K562 (cell line): ENCODE data around the gene DHRS7C. TPM values are rescaled to one million over a fixed set of nuclear protein-coding genes. Genes with fewer than 3 reads are reported as not detected.

Source experiments
- ATAC-seq: fragments of 200-7000 bp; cut with Tn5 transposase; 3 replicates; pipeline ENCODE4 v1.9.1; 2020; ENCODE audit warnings: moderate library complexity
- BruUV-seq: library from RNA; stranded (reverse); fragments of 400-500 nt; replicated peaks from 2 replicates; lab custom pipeline; 2021; lab: Mats Ljungman, UMichigan
- CTCF ChIA-PET: fragments of 300-600 bp; formaldehyde crosslinking; extraction: SDS; loops from one replicate; lab custom pipeline; 2021; ENCODE audit warnings: low intra/inter-chr PET ratio; lab: Yijun Ruan, JAX
- POLR2A ChIA-PET: fragments of 300-600, 350-650 bp; sonication (Branson Sonifier 250); formaldehyde crosslinking; extraction: SDS; loops from one replicate; lab custom pipeline; 2021; ENCODE audit warnings: antibody characterized with exemption, inconsistent platforms; lab: Yijun Ruan, JAX
- DNase-seq, 4 experiments: peaks; one replicate each; pipeline versions ENCODE4 v3.0.0 to v3.0.0-alpha.2; 2011 to 2018; ENCODE audit warnings: low spot score in 3 of 4, mixed read lengths in 3 of 4; ENCODE audit errors: extremely low read depth in 1 of 4
- FAIRE-seq: peaks from 2 replicates; lab custom pipeline; 2011; peaks lifted over from hg19 to GRCh38; lab: Jason Lieb, UNC
- H2AFZ ChIP-seq: 2 replicates; pipeline ENCODE4 v1.6.0; 2011; ENCODE audit warnings: low read depth, low read length, control low read depth, inconsistent platforms
- H3K27ac ChIP-seq: fragments of 200-600 bp; 3 replicates; pipeline ENCODE4 v1.8.0; 2011; ENCODE audit warnings: low read depth, mild to moderate bottlenecking, control low read depth, inconsistent platforms, low read length, moderate library complexity, mixed read lengths; ENCODE audit errors: extremely low read depth
- H3K27me3 ChIP-seq, 2 experiments: fragments of 300-600 bp in 1 of 2; 2 replicates in 1 of 2; 3 replicates in 1 of 2; pipeline versions ENCODE4 v1.6.0 to v1.8.0; 2011; ENCODE audit warnings: inconsistent platforms in 2 of 2, low read length in 2 of 2, mild to moderate bottlenecking in 1 of 2, mixed read lengths in 1 of 2, moderate library complexity in 1 of 2; ENCODE audit not compliant: control insufficient read depth in 2 of 2, insufficient read depth in 2 of 2
- H3K36me3 ChIP-seq: fragments of 300-600 bp; 3 replicates; pipeline ENCODE4 v1.8.0; 2011; ENCODE audit warnings: mild to moderate bottlenecking, low read length, inconsistent platforms; ENCODE audit not compliant: control insufficient read depth, insufficient read depth
- H3K4me1 ChIP-seq, 2 experiments: fragments of 200-600 bp in 1 of 2; replicated peaks in 1 of 2; 2 replicates in 1 of 2; 3 replicates in 1 of 2; pipeline versions ENCODE4 v1.5.1 to v1.8.0; 2011; ENCODE audit warnings: inconsistent platforms in 2 of 2, low read length in 2 of 2, mild to moderate bottlenecking in 1 of 2, mixed read lengths in 1 of 2, moderate library complexity in 1 of 2; ENCODE audit not compliant: control insufficient read depth in 2 of 2, insufficient read depth in 2 of 2
- H3K4me2 ChIP-seq: 2 replicates; pipeline ENCODE4 v1.6.1; 2011; ENCODE audit warnings: low read length, control low read depth, inconsistent platforms, mixed read lengths; ENCODE audit not compliant: insufficient read depth
- H3K4me3 ChIP-seq: fragments of 200-600 bp; sonication (generic), shearing (Covaris generic); 2 replicates; pipeline ENCODE4 v1.5.1; 2016; ENCODE audit warnings: control low read depth, inconsistent platforms
- H3K79me2 ChIP-seq: fragments of 200-600 bp; 3 replicates; pipeline ENCODE4 v1.8.0; 2011; ENCODE audit warnings: low read length, inconsistent platforms; ENCODE audit not compliant: control insufficient read depth, insufficient read depth
- H3K9ac ChIP-seq, 2 experiments: 2 replicates each; pipeline versions ENCODE4 v1.6.0 to v1.6.1; 2011; ENCODE audit warnings: low read depth in 2 of 2, low read length in 2 of 2, control low read depth in 1 of 2, inconsistent platforms in 1 of 2, mild to moderate bottlenecking in 1 of 2, mixed read lengths in 1 of 2; ENCODE audit not compliant: insufficient read depth in 1 of 2
- H3K9me1 ChIP-seq: one replicate; pipeline ENCODE4 v1.6.0; 2011; ENCODE audit warnings: inconsistent platforms, mild to moderate bottlenecking, low read length, moderate library complexity; ENCODE audit not compliant: control insufficient read depth, insufficient read depth
- H3K9me3 ChIP-seq: replicated peaks from 2 replicates; pipeline ENCODE4 v1.5.1; 2011; ENCODE audit warnings: low read depth, low read length, inconsistent platforms; ENCODE audit not compliant: control insufficient read depth, insufficient read depth
- H4K20me1 ChIP-seq: replicated peaks from 2 replicates; pipeline ENCODE4 v1.6.1; 2011; ENCODE audit warnings: low read length, inconsistent platforms, mixed read lengths; ENCODE audit not compliant: control insufficient read depth, insufficient read depth
- ATF3 ChIP-seq, 2 experiments: fragments of 450-650 bp in 1 of 2; sonication (generic) in 1 of 2; formaldehyde crosslinking in 1 of 2; IDR thresholded peaks in 1 of 2; conservative IDR thresholded peaks in 1 of 2; 2 replicates each; pipeline versions ENCODE4 v1.6.1 to v1.8.1; 2016 to 2023; ENCODE audit warnings: mild to moderate bottlenecking in 2 of 2, moderate library complexity in 2 of 2, inconsistent platforms in 1 of 2, missing genetic modification reagents in 1 of 2
- BRF1 ChIP-seq: IDR thresholded peaks from 3 replicates; pipeline ENCODE4 v1.6.1; 2011; ENCODE audit warnings: borderline replicate concordance, mild to moderate bottlenecking; ENCODE audit not compliant: insufficient read length; ENCODE audit errors: extremely low read depth
- CBX5 ChIP-seq: IDR thresholded peaks from 2 replicates; pipeline ENCODE4 v1.6.1; 2014; ENCODE audit warnings: low read depth, borderline replicate concordance
- CHD1 ChIP-seq: fragments of 200-600 bp; sonication (generic); IDR thresholded peaks from one replicate; pipeline ENCODE4 v1.6.1; 2012; ENCODE audit warnings: mild to moderate bottlenecking, moderate library complexity, low read length, inconsistent platforms
- CHD4 ChIP-seq: fragments of 200-600 bp; sonication (generic); IDR thresholded peaks from 3 replicates; pipeline ENCODE4 v1.6.1; 2012; ENCODE audit warnings: low read depth, mild to moderate bottlenecking, mixed read lengths, low read length, inconsistent platforms; ENCODE audit not compliant: insufficient read depth, insufficient replicate concordance, poor library complexity, severe bottlenecking
- DDX20 ChIP-seq: fragments of 450-650 bp; IDR thresholded peaks from 2 replicates; pipeline ENCODE4 v1.6.1; 2016; ENCODE audit warnings: missing genetic modification characterization, low read depth, mild to moderate bottlenecking, missing compliant biosample characterization, moderate library complexity
- DNMT1 ChIP-seq: fragments of 450-650 bp; IDR thresholded peaks from 2 replicates; pipeline ENCODE4 v1.6.1; 2016; ENCODE audit warnings: antibody characterized with exemption, mild to moderate bottlenecking
- KLF1 ChIP-seq: fragments of 450-650 bp; IDR thresholded peaks from 2 replicates; pipeline ENCODE4 v1.6.1; 2016; ENCODE audit warnings: missing genetic modification characterization, missing compliant biosample characterization
- LEF1 ChIP-seq: fragments of 450-650 bp; IDR thresholded peaks from 2 replicates; pipeline ENCODE4 v1.6.1; 2016; ENCODE audit warnings: mild to moderate bottlenecking
- MCM5 ChIP-seq: fragments of 450-650 bp; IDR thresholded peaks from 2 replicates; pipeline ENCODE4 v1.6.1; 2016; ENCODE audit warnings: low read depth
- RBM15 ChIP-seq: fragments of 200-400 bp; formaldehyde crosslinking; IDR thresholded peaks from 2 replicates; pipeline ENCODE4 v1.6.1; 2018; ENCODE audit warnings: mild to moderate bottlenecking, low read length, moderate library complexity; ENCODE audit not compliant: insufficient read depth
- SMARCA4 ChIP-seq: fragments of 450-650 bp; IDR thresholded peaks from 2 replicates; pipeline ENCODE4 v1.6.1; 2016
- SMARCA5 ChIP-seq: fragments of 450-650 bp; IDR thresholded peaks from 2 replicates; pipeline ENCODE4 v1.6.1; 2016
- SOX6 ChIP-seq: fragments of 450-650 bp; IDR thresholded peaks from 2 replicates; pipeline ENCODE4 v1.6.1; 2014; ENCODE audit warnings: mild to moderate bottlenecking
- ZBTB8A ChIP-seq: fragments of 450-650 bp; IDR thresholded peaks from 2 replicates; pipeline ENCODE4 v1.6.1; 2018; ENCODE audit warnings: mild to moderate bottlenecking, moderate library complexity; ENCODE audit not compliant: partially characterized antibody
- ZNF316 ChIP-seq: fragments of 450-650 bp; IDR thresholded peaks from 2 replicates; pipeline ENCODE4 v1.6.1; 2016
- ZNF507 ChIP-seq: conservative IDR thresholded peaks from 2 replicates; pipeline ENCODE4 v1.6.1; 2017; ENCODE audit warnings: missing genetic modification characterization, missing compliant biosample characterization
- ZNF696 ChIP-seq: fragments of 250-450 bp; sonication (Bioruptor Pico); conservative IDR thresholded peaks from 2 replicates; pipeline ENCODE4 v1.4.0; 2020; ENCODE audit warnings: mild to moderate bottlenecking, moderate library complexity
- WGBS: fragments of 100-300 bp; shearing (Covaris generic); methylation state at CpG from one replicate; pipeline ENCODE4 v1.1.6; 2016; ENCODE audit warnings: low coverage, mixed read lengths; ENCODE audit not compliant: insufficient coverage; ENCODE audit errors: missing lambda C conversion rate; 5-methylcytosine and 5-hydroxymethylcytosine counted together
- in situ Hi-C: fragments of 300-500 bp; cut with MboI; formaldehyde crosslinking; loops from 4 replicates; pipeline ENCODE4 v1.15.0; 2018; ENCODE audit warnings: inconsistent platforms, mixed read lengths
- intact Hi-C: fragments of 100-400 bp; cut with micrococcal nuclease; formaldehyde crosslinking; loops from 2 replicates; pipeline ENCODE4 v1.14.2; 2022
- polyA plus RNA-seq, 8 experiments: library from polyadenylated mRNA; depleted of rRNA in 4 of 8; stranded (reverse) in 5 of 8; unstranded in 3 of 8; fragments of >200 nt; fragmentation: Nextera tagmentation in 2 of 8; fragmentation: Illumina TruSeq in 1 of 8; extraction: Ambion mirVana in 2 of 8; extraction: Trizol in 1 of 8; gene quantifications; 2 replicates each; pipeline versions ENCODE4 v1.2.1 to v1.2.3, GENCODE V29; 2011 to 2014; ENCODE audit warnings: inconsistent platforms in 1 of 8, missing spikeins in 1 of 8
- total RNA-seq, 7 experiments: library from RNA; depleted of rRNA in 6 of 7; stranded (reverse); fragments of >200 nt in 6 of 7; fragmentation: Illumina TruSeq in 2 of 7; extraction: Trizol in 2 of 7; gene quantifications; 2 replicates each; pipeline versions ENCODE4 v1.2.1 to v1.2.3, GENCODE V29; 2011 to 2021; ENCODE audit warnings: low replicate concordance in 1 of 7
- TF ChIP-seq, protein P1 (sequence below): sonication (generic); formaldehyde crosslinking; IDR thresholded peaks from 2 replicates; pipeline ENCODE4 v1.8.1; 2023; ENCODE audit warnings: missing genetic modification reagents, mild to moderate bottlenecking, borderline replicate concordance

The DHRS7C gene
- total and polyA plus RNA-seq, 9 of the 15 experiments (the other 6 are each of a cell fraction or from before 2014, with no cell fraction given), result not detected

DNA sequence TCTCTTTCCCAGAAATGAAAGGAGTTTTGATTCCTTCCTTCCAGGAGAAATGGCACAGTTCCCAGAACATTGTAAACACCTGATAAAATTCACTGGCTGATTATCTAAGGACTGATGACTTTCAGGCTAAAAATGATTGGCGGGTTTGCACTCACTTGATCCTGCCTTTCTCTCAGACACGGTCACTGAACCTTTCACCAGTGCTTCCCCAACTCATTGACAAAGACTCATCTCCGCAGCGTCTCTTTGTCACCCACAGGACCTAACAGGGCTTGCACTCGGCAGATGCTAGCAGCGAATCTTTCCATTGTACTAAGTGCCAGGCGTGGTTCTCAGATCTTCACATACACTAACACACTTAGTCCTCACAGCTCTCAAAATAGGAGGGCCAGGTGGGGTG lies 7.3 kb upstream of the DHRS7C start (continued):
- TF ChIP-seq ZBTB8A, result no peak
- no peak for TF ChIP-seq LEF1
- no peak for TF ChIP-seq ATF3 (IDR thresholded peaks at IDR 0.05)
- no peak for TF ChIP-seq ATF3 (CRISPR knock-in tag; conservative IDR thresholded peaks at IDR 0.05)
- TF ChIP-seq KLF1, result no peak
- TF ChIP-seq CHD1, result no peak
- no peak for TF ChIP-seq SOX6
- TF ChIP-seq RBM15, result no peak
- TF ChIP-seq, all 486 proteins: peak for 0

DNA sequence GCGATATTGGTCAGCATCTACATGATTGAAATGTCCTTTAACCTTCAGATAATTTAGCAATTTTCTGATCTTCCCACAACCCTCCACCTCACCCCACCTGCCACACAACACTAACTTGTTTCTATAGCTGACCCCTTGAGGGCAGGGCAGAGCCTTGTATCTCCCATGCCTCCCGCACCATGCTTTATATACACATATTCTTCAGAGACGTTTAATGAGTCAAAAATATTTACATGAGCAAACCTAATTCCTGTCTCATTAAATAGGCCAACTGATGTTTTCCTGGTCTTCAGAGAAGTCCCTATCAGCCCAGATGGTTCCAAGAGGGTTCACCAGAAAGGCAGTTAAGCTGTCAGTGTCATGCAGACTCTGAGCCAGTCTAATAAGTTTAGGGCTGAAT lies 6.6 kb upstream of the DHRS7C start:
- Histone ChIP-seq H3K9me3 (no peaks in the 10 kb centered on the region), H3K27me3 (peaks cover 0 to 5% of the 10 kb centered on the region in 2 experiments; a peak in 1 of 5 replicates), H3K79me2 (no peaks in the 10 kb centered on the region), H3K4me2 (no peak overlapping the region), H3K9ac (no peak overlapping the region), H3K27ac (no peak overlapping the region), H2AFZ (no peak overlapping the region), H3K9me1 (no peaks in the 10 kb centered on the region), H3K4me3 (no peak overlapping the region), H3K36me3 (no peaks in the 10 kb centered on the region), H3K4me1 (no peaks in the 10 kb centered on the region), H4K20me1 (no peaks in the 10 kb centered on the region)
- DNase-seq (no peak), ATAC-seq (no peak), FAIRE-seq (no peak)
- intact Hi-C loops, result no loop called here
- in situ Hi-C loops, result no loop called here
- POLR2A ChIA-PET, result no interaction called here
- 0% methylated on average over 3 of the region's 3 CpGs for WGBS
- no peak for TF ChIP-seq DNMT1
- TF ChIP-seq SMARCA4, result no peak
- TF ChIP-seq BRF1, result no peak
- no peak for TF ChIP-seq DDX20 (tag)
- no peak for TF ChIP-seq ZNF316
- no peak for TF ChIP-seq CHD4
- TF ChIP-seq CBX5, result no peak
- TF ChIP-seq MCM5, result no peak
- TF ChIP-seq, protein P1, sequence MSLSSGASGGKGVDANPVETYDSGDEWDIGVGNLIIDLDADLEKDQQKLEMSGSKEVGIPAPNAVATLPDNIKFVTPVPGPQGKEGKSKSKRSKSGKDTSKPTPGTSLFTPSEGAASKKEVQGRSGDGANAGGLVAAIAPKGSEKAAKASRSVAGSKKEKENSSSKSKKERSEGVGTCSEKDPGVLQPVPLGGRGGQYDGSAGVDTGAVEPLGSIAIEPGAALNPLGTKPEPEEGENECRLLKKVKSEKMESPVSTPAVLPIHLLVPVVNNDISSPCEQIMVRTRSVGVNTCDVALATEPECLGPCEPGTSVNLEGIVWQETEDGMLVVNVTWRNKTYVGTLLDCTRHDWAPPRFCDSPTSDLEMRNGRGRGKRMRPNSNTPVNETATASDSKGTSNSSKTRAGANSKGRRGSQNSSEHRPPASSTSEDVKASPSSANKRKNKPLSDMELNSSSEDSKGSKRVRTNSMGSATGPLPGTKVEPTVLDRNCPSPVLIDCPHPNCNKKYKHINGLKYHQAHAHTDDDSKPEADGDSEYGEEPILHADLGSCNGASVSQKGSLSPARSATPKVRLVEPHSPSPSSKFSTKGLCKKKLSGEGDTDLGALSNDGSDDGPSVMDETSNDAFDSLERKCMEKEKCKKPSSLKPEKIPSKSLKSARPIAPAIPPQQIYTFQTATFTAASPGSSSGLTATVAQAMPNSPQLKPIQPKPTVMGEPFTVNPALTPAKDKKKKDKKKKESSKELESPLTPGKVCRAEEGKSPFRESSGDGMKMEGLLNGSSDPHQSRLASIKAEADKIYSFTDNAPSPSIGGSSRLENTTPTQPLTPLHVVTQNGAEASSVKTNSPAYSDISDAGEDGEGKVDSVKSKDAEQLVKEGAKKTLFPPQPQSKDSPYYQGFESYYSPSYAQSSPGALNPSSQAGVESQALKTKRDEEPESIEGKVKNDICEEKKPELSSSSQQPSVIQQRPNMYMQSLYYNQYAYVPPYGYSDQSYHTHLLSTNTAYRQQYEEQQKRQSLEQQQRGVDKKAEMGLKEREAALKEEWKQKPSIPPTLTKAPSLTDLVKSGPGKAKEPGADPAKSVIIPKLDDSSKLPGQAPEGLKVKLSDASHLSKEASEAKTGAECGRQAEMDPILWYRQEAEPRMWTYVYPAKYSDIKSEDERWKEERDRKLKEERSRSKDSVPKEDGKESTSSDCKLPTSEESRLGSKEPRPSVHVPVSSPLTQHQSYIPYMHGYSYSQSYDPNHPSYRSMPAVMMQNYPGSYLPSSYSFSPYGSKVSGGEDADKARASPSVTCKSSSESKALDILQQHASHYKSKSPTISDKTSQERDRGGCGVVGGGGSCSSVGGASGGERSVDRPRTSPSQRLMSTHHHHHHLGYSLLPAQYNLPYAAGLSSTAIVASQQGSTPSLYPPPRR, result no peak
- no peak for TF ChIP-seq SMARCA5
- TF ChIP-seq ZNF507 (tag), result no peak
- no peak for TF ChIP-seq ZNF696 (CRISPR knock-in tag)
- no TSS peak for BruUV-seq
- CTCF ChIA-PET, result no interaction called here
